HuH-7.5 (cell line): Measurements from ENCODE around the gene FAM174C.

Experiments used
- DNase-seq: peaks from one replicate; pipeline ENCODE4 v3.0.0; 2011; ENCODE audit warnings: low spot score

Gene FAM174C

GRCh38 chr19:1273263-1274041 lies 1.9 kb upstream of the FAM174C start:
- DNase-seq: no peak

DNA sequence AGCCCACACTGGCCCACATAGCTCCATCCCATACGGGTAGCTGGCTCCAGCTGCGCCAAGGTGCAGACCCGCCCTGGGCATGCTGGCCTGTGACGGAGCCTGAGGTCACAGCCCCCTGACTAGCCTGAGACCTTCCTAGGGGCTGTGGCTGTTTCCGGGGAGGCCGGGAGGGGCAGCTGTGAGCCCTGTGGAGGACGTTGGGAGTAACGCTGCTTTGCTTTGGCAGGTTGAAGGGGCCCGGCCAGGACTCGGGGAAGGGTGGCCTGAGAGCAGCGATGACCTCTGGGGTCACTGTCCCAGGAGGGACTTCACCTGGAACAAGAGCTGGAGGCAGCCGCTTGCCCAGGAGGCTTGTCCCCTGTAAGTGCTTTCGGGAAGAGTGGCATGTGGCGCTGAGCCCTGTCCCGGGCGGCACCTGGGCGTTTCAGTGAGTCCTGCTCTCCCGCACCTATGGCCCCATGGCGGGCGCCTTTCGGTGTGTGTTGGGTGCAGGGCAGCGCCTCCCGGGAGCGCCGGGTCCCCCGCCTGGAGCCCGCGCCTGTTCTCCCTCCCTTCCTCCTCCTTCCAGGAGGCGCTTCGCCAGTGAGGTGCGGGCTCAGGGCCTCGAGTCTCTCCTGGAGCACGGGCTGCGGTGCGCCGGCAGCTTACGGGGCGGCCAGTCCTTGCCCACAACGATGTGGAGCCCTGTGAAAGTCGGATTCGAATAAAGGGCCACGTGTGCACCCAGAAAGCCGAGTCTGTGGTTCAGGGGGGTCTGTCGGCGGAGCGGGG lies 1.1 kb upstream of the FAM174C start:
- no peak for DNase-seq

DNA sequence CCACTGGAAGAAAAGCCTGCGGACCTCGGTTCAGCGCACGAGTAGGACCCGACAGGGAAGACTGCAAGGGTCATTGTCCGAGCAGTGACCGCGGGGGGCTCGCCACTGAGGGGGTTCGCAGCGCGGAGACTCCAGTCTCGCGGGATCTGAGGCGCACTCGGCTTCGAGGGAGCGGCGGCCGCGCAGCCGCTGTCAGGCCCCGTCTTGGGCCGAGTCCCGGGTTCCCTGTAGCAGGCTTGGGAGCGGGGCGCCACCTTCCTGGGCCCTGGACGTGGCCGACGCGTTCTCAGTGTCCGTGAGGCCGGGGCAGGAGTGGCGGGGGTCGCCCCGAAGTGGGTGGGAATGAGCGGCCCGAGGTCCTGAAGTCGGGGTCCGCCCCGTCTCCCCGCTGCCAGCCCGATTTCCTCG lies 474 bp upstream of the FAM174C start:
- no peak for DNase-seq

- no peak for DNase-seq
These were observed 772 bp downstream of the FAM174C start for GRCh38 chr19:1275976-1276627.

- DNase-seq: no peak
These were observed 1.3 kb downstream of the FAM174C start for GRCh38 chr19:1276628-1277022.

GRCh38 chr19:1277061-1277460 lies 1.7 kb downstream of the FAM174C start:
- DNase-seq: no peak

DNA sequence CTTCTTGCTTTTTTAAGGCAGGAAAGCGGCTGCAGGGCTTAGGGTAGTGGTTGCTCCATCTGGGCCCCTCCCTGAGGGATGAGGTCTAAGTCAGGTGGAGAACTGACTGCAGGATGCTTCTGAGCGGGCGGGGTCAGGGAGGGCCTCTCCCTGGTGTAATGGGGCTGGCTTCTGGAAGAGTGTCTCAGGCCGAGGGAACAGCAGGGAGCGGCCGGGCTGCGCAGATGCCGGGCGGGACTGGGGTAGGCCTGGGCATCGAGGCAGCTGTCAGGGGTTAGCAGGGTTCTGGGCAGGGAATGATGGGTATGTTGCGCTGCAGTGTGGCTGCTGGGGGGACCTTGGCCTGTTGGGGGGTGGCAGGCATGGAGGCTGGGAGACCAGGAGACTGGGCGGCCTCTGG lies 2.7 kb downstream of the FAM174C start:
- no peak for DNase-seq

- DNase-seq: no peak
These were observed 3.7 kb downstream of the FAM174C start for GRCh38 chr19:1278713-1279660.

GRCh38 chr19:1279782-1280341 lies 4.5 kb downstream of the FAM174C start:
- peak; percentile 97 for DNase-seq

DNA sequence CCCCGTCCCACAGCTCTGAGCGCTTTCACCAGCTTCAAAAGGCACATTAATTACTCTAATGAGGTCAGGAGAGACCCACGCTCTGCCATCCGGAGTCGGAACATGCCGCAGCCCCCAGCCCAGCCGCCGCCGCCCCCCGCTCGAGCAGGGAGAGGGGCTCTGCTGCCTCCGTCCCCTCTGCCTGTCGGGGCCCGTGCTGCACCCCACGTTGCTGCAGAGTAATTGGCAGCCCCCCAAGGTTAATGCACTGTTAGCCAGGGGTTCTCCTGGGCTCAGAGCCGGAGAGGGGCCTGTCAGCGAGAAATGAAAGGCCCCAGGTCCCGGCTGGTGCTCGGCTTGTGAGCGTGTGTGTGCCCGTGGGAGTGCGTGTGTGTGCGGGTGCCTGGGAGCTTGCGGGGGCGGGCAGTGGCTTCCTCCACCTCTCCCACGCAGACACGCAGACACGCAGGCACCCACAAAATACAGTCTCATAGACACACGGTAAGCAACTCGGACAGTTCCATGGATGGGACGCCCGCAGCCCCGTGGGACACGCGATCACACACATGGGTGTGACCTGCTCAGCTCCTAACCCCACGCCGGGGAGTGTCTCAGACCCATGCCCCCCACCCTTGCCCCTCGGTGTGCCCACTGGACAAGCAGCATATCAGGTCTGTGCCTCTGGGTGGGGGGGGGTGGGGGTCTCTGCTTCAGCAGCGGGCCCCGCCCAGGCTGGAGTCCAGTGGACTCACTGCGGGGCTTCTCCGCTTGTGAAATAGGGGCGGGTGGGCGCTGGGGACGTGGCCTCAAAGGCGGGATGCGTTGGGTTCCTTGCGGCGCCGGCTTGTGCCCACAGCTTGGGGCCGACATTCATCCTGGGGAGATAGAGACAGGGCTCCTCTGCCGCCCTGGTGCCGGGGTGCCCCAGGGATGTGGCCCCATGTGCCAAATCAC lies 5.6 kb downstream of the FAM174C start:
- DNase-seq: no peak

DNA sequence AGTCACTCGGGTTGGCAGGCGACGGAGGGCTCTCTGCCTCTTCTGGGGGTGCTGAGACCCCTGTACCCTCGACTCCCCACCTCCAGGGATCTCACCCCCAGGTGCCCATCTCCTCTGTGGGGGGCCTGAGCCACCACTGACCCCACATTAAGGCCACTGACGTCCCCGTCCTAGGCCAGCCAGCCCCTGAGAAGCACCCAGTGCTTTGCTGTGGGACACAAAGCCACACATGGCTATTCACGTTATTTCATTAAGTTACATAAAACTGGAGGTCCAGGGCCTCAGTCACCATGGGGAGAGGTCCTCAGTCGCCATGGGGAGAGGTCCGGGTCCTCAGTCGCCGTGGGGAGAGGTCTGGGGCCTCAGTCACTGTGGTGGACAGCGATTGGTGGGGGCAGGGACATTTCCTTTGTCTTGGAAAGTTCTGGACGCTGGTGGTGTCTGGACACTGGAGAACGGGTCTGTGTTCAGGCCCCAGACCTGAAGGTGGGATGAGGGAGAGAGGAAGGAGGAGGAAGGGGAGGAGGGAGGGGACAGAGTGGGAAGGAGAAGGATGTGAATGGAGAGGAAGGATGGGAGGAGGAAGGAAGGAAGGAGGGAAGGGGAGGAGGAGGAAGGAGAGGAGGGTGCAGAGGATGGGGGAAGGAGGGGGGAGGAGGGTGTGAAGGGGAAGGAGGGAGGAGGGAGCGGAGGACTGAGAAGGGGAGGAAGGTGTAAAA lies 6.4 kb downstream of the FAM174C start:
- DNase-seq: no peak

DNA sequence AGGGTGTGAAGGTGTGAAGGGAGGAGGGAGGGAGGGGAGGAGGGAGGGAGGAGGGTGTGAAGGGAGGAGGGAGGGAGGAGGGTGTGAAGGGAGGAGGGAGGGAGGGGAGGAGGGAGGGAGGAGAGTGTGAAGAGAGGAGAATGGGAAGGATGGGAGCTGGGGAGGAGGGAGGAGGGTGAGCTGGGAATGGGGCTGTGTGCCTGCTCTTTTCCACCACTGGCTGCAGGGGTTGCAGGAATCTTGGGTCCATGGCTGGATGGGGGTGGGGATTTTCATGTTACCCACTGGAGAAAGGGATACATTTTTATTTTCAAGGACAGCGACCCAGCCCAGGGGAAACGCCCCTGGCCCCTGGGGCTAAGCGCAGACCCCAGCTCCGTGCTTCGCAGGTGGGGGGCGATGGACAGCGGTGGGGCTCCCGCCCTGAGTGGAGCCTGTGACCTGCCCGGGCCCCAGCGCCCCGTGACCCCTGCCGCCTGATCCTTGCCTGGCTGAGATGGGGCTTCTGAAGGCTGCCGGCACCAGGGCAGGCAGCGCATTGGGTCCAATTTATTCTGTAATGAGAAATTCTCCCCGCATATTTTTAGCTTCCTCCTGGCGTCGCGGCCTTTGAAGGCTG lies 7.4 kb downstream of the FAM174C start:
- no peak for DNase-seq

- DNase-seq: no peak
These were observed 8.0 kb downstream of the FAM174C start for GRCh38 chr19:1283207-1283916.

GRCh38 chr19:1283917-1284292 lies 8.6 kb downstream of the FAM174C start:
- no peak for DNase-seq

DNA sequence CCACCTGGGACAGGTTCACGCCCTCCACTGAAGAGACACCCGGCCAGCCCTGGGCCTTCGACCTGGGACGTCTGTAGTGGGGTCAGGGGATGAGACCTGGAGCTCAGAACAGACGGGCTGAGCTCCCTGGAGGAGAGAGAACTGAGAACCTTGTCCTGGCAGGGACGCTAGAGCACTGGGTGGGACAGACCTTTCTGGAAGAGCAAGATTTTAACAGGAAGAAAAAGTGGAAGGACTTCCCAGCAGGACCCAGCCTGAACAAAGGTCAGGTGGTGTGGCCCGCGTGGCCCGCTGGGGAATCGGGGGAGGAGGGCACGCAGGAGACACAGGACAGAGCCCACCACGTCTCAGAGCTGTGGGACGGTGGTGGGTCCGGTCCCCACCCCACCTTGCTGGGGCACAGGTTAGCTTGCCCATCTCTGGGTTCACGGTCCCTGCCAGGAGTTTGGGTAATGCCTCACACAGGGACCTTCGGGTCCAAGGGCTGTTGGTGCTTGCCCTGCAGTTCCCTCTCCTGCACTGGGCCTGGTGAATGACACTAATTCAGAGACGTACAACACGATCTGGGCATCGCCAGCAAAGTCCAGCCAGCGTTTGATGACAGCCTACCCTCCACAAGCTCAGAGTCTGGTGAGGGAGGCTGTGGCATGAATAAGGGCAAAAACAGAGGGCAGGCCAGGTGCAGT lies 9.1 kb downstream of the FAM174C start:
- no peak for DNase-seq

DNA sequence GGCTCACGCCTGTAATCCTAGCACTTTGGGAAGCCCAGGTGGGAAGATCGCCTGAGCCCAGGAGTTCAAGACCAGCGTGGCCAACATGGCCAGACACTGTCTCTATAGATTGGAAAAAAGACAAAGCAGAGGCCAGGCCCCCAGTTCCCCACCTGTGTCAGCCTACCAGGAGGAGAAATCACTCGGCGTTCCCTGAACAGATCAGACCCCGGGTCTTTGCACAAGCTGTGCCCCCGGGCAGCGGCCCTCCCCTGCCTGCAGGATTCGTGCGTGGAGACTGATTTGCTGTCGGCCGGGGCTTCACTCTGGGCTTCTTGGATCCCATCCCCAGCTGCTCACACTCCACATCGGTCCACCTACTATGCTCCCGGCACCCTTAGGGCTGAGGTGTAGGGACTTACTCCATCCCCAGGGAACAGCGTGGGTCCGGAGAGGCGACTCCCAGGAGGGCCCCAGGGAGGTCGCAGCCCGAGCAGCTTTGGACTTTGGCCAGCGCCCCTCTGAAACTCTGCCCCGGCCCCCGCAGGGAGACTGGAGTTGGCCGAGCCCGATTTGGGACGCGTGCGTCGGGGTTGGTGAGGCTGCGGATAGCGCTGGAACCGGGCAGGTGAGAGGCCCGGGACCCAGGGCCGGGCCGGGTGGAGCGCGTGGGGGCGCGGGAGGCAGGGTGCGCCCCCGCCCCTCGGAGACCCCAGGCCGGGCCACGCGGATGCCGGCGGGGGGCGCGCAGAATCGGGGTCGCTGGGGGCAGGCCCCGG lies 9.8 kb downstream of the FAM174C start:
- peak; percentile 81 for DNase-seq

GRCh38 chr19:1285737-1286360 lies 10.5 kb downstream of the FAM174C start, which contains the start of gene EFNA2:
TSS of gene EFNA2 (plus strand) at chr19:1285873. CDS start at chr19:1286169, 296 bp downstream.
- peak; percentile 84 for DNase-seq
